HG03558 (cell line): ENCODE results near the gene NOS1AP.
"Not testable (repeated sequence)": the region's sequence is repeated elsewhere in the genome, so short reads cannot be mapped to it uniquely, and the experiment has no call there.

Experiments used
- ATAC-seq: cut with Tn5 transposase; IDR thresholded peaks from one replicate; pipeline ENCODE4 v1.9.1; 2021; ENCODE audit warnings: moderate number of reproducible peaks; ENCODE audit not compliant: unreplicated experiment; ENCODE audit errors: extremely low read depth

NOS1AP gene

DNA sequence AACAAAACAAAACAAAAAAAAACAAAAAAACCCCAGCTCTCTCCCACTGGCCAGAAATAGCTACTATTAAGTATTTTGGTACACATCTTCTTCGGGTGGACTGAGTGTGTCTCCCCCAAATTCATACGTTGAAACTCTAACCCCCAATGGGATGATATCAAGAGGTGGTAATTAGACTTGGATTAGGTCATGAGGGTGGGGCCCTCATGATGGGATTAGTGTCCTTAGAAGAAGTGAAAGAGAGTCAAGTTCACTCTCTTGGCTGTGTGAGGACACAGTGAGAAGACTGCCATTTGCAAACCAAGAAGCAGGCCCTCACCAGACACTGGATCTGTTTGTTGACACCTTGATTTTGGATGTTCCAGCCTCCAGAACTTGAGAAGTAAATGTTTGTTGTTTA lies 116.9 kb downstream of the NOS1AP start:
- ATAC-seq: no peak

DNA sequence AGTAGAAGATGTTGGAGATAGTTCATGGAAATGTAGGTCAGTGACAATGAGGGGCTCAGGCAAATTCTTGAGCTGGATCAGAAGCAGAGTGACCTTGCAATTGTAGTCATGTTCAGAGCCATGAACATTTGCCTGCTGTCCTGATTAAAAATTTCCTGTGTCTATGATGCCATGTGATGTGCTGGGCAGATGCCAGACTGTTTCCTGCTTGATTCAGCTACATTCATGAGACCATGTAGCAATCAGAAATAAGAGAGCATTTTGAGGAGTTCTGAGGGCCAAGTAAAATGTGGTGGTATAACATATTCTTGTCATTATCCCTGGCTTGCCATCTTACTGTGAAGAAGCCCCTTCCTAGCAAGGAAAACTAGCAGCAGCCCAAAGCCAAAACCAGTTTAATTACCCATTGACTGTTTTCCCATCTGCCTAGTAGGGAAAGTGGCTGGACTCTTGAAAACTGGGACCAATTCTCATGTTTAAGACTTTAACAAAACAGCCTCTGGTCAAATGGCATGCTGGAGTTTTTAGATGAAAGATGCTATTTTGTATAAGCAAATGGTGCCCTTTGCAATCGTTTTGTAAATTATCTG lies 118.3 kb downstream of the NOS1AP start:
- no peak for ATAC-seq

DNA sequence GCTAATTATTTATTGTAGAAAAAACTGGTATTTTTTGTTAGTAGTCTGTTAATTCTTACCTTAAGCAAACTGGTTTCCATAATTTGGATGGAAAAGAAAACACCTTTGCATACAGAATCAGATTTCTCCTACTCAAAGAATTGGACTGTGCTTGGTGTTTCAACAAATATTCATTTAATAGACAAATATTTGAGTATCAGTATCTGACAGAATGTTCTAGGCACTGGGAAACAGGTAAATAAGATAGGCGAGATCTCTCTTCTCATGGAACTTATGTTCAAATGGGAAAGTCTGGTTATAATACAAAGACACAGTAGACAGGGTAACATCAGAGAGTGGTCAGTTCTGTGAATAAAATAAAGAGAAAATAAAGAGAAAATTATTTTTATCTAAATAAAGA lies 119.9 kb downstream of the NOS1AP start:
- no peak for ATAC-seq

DNA sequence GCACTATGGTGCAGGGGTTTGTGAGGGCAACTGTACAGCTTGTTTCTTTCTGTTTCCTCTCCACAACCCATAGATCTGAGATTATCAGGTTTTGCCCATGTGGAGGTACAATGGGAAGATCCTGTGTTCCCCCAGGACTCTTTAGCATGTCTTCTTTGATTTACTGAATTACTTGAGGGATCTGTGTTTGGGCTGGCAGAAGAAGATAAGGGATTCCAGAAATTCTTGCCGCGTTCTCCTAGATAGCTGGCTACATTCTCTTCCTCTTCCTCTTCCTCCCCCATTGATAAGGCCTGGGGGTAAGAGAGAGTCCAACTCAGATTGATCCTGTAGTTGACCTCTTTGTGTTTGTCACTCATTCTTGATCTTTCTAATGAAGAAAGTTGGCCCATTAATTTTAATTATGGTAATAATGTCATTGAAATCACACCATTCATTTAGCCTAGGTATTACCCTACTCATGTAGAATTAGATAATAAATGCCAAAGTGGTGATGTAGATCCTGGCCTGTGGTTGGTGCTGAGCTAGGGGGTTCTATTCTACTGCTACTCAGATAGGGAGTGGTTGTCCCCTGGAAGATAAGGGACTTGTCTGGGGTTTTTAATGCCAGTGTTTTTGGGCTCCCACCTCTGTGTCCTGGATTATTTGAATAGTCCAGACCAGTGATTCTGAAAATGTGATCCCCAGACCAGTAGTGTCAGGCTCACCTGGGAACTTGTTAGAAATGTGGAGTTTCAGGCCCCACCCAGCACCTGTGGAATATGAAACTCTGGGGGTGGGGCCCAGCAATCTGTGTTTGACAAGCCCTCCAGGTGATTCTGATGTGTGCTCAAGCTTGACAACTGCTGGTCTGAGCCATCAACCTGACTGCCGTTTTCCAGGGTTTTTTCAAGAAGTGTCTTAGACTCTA lies 122.2 kb downstream of the NOS1AP start:
- ATAC-seq: no peak

DNA sequence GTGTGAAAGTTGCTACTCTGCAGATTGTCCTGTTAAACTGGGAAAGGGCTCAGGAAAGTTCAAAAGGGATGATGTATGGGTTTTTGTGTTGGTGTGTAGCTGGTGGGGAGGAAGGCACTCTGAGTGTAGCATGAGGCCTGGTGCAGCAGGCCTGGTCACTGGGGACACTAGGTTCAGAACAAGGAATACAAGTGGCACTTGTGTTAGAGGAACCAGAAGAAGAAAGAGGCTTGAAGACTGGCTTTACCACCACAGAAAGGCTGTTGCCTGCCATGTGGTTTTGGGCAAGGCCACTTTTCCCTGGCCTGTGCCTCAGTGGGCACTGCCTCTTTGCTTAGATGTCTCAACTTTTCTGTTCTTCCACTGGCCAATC lies 122.8 kb downstream of the NOS1AP start:
- ATAC-seq: no peak

DNA sequence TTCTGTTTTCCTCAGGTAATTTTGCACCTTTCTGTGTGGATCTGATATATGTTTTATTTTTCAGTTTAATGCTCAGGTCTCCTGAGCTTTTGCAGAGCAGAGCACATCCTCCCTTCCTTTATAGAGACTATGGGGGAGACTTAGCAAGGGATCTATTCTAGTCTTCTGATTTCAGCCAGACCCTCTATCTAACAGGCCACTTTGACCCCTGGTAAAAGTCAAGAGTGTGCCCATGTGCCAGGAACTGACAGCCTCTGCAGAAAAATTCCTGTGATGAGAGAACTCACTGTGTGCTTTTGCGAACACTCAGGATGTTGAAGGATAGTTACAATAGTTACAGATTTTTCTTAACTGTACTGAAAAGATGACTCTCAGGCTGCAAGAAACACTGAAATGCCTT lies 123.3 kb downstream of the NOS1AP start:
- no peak for ATAC-seq

DNA sequence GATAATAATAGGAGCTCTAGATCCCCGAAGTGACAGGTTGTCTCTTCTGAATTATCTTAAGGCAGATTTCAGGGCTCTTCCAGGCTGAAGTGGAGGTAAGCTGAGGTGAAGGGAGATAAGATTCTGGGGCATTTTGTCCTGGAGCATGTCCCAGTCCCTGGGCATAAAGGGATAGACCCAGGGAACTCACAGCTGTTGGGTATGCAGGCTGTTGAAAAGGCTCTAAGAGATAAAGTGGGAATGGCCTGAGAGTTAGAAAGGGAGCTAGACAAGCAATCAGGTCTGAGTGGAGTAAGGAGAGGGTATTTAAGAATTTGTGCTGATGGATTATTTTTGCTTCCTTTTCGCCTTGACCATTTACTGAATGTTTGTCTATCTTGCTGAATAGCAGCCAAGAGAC lies 123.7 kb downstream of the NOS1AP start:
- ATAC-seq: no peak

DNA sequence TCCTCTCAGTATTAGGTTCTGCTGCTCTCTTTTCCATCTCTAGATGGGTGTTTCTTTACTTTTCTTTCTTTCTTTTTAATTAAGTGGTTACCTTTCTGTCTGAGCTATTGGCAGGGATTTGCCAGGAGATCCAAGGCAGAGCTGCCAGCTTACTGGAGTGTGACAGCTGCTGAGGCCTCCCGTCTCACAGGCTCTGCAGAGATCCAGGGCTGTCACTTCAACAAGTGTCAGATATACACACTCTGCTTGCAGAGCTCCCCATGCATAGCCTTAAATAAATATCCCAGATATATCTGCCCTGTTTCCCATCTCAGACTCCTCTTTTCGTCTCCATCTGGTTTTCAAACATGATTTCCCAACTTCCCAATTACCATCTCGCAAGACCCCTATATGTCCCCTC lies 124.3 kb downstream of the NOS1AP start:
- no peak for ATAC-seq

DNA sequence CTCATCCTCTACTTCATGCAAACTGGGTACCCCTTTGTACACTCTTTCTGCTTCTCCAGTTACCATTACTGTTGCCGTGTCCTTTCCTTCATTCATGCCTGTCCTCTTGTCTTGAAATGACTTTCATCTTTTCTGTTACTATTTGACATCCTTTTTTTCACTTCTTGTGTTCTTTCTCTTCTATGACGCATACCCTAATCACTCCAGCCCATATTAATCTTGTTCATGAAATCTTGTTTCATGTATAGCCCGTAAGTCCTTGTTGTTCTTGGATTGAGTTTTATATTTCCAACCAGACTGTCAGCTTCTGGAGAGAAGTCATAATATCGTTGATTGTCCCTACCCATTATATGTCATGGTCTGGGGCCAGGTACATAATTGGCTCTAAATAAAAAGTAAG lies 126.1 kb downstream of the NOS1AP start:
- ATAC-seq: no peak

DNA sequence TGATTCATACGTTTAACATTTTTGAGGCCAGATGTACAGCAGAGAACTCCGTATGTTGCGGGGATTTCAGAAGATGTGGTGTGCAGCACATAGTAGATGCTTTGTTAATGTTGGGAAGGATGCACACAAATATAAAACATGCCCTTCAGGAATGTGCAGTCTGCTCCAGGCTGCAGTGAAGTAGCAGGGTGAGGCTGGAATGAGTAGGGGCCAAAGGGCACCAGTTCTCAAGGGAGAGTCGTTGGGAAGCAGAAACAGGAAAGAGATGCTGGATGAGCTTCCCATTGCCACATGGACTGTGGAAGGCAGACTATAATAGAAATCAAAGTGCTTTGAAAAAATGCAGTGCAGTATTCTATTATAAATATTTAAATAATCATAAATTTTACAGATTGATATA lies 126.9 kb downstream of the NOS1AP start:
- ATAC-seq: no peak

DNA sequence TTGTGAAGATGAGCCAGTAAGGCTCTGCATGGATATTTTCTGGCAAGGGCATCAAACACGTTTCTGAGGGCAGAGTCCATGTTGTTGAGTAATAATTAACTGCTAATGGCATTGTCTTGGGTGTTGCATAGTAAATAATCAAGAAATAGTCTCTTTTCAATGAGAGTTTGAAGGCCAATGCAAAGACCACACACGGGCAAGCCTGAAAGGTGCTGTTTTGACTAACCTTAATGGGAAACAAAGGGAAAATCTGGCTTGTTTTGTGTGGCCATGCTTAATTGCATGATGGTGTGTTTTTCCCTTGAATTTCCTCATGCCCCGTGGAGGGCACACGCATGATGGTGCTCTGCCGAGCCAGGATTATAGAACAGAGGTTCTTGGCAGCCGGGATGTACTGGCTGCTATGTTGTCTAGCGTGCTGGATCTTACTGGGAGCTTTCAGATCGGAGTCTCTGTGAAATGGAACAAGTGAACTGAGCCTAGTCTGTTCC lies 127.6 kb downstream of the NOS1AP start:
- no peak for ATAC-seq

DNA sequence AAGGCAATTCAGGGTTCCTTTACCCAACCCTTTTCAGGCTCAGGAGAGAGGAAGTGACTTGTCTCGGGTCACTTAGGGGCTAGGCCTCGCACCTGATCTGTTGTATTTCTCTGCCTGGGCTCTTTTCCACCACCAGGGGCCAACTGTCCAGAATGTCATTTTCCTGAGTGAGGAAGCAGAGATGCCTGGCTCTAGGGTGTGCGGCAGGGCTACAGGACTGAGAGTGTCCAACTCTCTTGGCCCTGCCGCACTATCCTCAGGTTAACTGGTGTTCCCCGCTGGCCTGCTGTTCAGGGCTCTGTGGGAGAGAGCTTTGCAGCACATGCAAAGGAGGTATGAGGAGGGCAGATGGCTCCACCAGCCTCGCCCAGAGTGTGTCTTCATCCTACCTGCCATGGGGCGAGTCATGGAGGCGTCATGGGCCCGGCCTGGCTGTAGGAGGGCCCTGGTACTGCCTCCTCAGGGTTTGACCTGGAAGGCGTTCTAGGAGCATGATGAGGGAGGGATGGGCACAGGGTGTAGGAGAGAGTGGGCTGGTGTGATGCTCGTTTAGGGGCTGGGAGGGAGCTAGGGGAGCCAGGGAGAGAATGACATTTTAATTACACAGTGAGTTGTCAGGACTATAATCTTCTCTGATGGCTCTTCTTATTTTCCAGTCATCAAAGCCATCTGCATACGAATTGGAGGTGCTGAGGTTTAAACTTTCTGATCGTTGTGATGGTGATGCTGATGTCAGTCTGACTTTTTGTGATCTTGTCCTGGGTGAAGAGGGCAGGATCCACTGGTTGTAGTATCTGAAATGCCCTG lies 128.3 kb downstream of the NOS1AP start:
- ATAC-seq: no peak

DNA sequence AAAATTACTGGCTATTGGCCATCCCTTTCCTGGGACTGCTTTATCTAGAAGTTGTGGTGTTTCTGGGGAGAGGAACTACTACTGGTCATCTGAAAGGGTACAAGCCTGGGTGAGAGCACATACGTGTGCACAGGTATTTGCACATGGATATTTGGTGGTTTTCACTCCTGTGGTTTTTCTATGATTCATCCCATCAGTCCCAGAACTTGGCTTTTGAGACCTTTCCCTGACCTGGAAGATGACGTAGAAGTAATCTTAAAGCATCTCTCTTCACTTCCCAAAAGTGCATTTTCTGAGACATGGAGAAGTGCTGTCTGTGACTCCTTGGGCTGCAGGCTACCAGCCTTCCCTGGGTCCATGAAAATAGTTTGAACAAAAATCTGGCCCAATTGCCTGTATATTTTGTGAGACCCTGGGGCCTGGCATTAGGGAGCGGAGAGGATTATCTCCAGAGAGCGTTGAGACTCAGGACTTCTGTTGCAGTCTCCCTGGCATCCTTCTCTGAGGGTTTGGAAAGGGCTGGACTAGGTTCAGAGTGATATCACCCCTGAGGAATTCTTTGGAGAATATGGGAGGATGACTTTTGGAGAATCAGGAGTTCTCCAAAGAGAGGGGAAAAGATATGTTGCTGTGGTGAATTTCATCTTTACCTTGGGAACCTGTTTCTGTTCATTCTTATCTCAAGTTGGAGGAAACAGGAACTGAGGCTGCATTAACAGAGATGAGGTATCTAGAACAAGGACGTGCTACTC lies 130.8 kb downstream of the NOS1AP start:
- no peak for ATAC-seq

DNA sequence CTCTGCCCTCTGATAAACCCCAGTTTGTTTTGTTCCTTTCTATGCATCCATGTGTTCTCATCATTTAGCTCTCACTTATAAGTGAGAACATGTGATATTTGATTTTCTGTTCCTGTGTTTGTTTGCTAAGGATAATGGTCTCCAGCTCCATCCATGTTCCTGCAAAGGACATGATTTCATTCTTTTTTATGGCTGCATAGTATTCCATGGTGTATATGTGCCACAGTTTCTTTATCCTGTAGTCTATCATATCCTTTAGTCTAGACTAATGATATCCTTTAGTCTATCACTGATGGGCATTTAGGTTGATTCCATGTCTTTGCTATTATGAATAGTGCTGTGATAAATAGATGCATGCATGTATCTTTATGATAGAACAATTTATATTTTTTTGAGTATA lies 131.6 kb downstream of the NOS1AP start:
- ATAC-seq: not testable (repeated sequence)

DNA sequence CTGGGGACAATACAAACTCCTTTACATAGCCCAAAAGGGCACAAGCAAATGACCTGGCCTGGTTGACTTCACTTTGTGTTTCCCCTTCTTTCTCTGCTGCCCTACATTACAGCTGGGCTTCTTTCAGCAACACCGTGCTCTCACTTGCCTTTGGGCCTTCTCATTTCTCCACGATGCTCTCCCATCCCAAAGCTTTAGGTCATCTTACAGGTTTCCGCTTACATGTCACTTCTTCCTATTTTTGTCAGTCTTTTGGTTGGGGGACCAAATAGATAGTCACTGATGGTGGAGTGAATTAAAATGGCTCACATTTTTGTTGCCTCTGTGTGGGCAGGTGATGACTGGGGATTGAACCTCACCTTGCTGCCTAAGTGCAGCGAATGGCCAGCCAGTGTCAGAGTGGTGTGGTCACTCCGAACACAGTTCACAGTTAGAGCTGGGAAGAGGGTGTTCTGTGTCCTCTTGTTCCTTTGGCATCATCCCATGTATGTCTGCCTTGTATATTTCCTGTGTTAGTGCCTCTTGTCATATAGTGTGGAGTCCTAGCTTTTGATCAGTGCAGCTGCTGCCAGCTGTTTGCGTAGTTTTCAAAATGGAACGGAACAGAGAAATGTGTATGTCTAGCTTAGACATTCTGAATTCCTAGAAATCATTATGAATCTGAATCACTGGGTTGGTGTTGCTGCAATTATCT lies 134.8 kb downstream of the NOS1AP start:
- no peak for ATAC-seq

DNA sequence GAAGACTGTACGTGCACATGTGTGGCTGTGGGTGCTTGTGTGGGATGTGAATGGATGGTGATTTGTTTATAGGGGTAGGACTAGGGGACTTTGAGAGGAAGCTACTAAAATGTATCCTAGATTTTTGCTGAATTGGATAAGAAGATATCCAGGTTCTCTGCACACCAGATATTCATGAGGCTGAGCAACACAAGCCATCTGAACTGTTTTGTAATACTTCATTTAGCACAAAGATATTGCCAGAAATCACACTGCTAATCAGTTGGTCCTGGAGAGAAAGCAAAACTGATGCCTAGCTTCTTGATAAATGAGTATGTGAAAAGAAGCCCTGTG lies 135.3 kb downstream of the NOS1AP start:
- ATAC-seq: no peak

DNA sequence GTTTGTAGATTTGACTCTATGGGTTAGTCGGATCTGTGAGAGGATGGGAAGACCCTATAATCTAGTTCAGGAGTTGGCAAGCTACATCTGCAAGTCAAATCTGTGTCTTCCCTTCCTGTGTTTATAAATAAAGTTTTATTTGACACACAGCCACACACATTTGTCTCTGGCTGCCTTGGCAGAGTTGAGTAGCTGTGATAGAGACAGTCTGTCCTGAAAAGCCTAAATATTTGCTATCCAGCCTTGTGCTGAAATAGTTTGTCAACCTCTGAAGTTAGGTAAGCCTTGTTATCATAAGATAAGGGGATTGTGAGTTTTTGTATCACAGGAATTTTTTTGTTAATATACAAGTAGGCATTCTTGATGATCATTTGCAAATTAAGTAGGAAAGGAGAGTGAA lies 136.8 kb downstream of the NOS1AP start:
- ATAC-seq: no peak

DNA sequence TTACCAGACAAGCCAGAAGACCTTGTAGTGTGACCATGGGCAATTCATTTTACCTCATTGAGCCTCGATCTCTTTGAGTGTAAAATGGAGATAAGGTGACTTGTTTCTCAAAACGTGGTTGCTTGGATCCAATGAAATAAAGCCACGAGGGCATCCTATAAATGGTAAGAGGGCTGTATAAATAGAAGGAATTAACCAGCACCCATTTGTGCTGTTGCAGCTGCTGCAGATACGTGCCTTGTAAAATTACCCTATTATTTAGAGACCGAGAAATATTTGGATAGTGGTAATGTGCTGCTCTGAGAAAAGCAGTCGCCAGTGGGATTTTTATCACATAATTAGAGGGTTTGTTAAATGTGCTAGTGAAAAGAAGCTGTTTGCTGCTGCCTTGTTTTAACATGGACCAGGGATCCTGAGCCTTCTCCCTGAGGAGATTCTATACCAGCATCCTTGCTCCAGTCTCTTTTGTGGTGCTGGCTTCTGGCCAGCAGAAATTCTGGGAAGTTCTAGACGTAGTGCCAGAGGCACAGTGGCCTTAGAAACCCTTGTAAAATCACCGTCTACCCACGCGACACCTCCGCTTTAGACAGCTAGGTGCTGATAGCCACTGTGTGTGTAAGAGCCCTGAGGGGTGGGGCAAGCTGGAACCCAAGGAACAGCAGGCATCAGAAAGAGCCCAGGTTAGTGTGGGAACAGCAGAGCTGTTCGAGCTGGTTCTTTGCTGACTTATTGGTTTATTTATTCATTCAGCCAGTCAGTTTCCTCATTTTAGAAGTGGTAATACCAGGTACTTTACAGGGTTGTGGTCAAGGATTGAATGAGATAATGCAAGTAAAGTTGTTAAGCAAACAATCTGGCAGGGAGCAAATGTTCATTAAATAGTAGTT lies 137.5 kb downstream of the NOS1AP start:
- no peak for ATAC-seq

DNA sequence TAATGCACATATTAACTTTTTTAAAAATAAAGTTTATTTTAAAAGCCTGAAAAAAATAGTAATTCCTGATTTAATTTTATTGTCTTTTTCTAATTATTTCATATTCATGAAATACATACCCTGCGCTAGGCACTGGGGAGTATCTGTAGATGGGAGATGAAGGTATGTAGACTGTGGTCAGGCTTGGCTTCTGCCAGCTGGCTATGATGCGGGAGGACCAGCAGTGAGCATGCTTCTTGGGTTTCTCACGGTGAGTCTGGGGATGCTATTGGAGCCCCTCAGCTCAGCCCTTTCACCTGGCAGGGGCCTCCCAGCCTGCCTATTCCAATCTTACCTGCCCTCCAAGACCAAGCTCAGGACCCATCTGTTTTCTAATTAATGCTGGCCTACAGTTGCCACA lies 138.4 kb downstream of the NOS1AP start:
- no peak for ATAC-seq
